B cell (primary cell): ENCODE data around the gene REN.

ENCODE experiments used
- EZH2 ChIP-seq: IDR thresholded peaks from 2 replicates; pipeline ENCODE4 v1.6.1; 2012; ENCODE audit warnings: borderline replicate concordance, low read depth, mild to moderate bottlenecking, moderate library complexity, low read length; ENCODE audit not compliant: insufficient read depth, poor library complexity, severe bottlenecking
- TF ChIP-seq, protein P1 (sequence below): fragments of 200-600 bp; IDR thresholded peaks from one replicate; pipeline ENCODE4 v1.8.0; 2022; ENCODE audit warnings: antibody characterized with exemption, mild to moderate bottlenecking

DNA sequence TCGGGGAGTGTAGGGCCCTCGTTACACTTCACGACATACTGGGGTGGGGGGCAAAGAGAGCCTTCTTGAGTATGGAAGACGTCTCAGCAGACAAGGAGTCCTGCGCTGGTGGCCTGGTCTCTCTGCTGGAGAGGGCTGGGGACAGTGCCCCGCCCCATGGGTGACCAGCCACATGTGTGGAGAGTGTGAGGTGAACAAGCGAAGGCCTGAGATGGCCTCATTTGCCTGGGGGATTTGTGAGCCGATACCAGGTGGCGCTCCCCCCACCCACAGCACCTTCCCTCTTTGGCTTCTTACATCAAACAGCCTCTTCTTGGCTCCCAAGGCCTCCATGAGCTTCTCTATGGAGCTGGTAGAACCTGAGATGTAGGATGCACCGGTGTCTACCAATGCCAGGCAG lies 10.3 kb downstream of the REN start:
- TF ChIP-seq, protein P1, sequence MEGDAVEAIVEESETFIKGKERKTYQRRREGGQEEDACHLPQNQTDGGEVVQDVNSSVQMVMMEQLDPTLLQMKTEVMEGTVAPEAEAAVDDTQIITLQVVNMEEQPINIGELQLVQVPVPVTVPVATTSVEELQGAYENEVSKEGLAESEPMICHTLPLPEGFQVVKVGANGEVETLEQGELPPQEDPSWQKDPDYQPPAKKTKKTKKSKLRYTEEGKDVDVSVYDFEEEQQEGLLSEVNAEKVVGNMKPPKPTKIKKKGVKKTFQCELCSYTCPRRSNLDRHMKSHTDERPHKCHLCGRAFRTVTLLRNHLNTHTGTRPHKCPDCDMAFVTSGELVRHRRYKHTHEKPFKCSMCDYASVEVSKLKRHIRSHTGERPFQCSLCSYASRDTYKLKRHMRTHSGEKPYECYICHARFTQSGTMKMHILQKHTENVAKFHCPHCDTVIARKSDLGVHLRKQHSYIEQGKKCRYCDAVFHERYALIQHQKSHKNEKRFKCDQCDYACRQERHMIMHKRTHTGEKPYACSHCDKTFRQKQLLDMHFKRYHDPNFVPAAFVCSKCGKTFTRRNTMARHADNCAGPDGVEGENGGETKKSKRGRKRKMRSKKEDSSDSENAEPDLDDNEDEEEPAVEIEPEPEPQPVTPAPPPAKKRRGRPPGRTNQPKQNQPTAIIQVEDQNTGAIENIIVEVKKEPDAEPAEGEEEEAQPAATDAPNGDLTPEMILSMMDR, result no peak
- TF ChIP-seq EZH2, result no peak
